Measurements from ENCODE around the gene HSPA1B. TPM values are rescaled to one million over a fixed set of nuclear protein-coding genes. Genes with fewer than 3 reads are reported as not detected.
"Not testable (repeated sequence)": the region's sequence is repeated elsewhere in the genome, so short reads cannot be mapped to it uniquely, and the experiment has no call there.

Gene HSPA1B
- total RNA-seq, 1 experiment from 2014 or later: 257 TPM

DNA sequence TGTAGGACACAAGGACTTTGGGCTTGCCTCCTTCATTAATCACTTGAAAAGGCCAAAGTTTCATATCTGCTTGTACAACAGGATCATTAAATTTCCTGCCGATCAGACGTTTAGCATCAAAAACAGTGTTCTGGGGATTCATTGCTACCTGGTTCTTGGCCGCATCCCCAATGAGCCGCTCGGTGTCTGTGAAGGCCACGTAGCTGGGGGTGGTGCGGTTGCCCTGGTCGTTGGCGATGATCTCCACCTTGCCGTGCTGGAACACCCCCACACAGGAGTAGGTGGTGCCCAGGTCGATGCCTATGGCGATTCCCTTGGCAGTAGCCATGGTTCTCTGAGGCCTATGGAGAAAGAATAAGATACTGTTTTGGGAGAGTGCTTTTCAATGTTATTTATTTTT is 15.9 kb upstream of the HSPA1B start:
- no peak for DNase-seq (ENCODE audit: low read depth in 1 of 2, low spot score in 2 of 2)
- Histone ChIP-seq H3K36me3 (no peaks in the 10 kb centered on the region), H3K4me3 (no peak overlapping the region), H3K9me3 (replicated peaks) (no peaks in the 10 kb centered on the region), H3K4me1 (replicated peaks) (peaks cover 16% of the 10 kb centered on the region), H3K27me3 (replicated peaks) (no peaks in the 10 kb centered on the region), H3K27ac (no peak overlapping the region)

DNA sequence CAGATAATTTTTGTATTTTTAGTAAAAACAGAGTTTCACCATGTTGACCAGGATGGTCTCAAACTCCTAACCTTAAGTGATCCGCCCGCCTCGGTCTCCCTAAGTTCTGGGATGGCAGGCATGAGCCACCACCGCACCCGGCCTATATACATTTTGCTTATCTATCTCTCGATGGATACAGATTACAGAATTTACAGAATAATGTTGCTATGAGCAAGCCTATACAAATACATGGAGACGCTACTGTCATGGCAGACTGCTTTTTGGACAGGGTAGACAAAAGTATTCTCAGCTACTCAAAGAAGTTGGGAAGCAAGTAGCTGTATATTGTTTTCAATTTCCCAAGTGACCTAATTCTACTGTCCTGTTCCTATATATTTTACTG is 14.1 kb upstream of the HSPA1B start:
- peaks cover under 1% of the 10 kb centered on the region for H3K36me3 ChIP-seq
- no peak overlapping the region for H3K27ac ChIP-seq
- no peak for DNase-seq (ENCODE audit: low read depth in 1 of 2, low spot score in 2 of 2)
- no peak overlapping the region for H3K4me3 ChIP-seq
- no peaks in the 10 kb centered on the region for H3K27me3 ChIP-seq (replicated peaks)
- H3K9me3 ChIP-seq (replicated peaks): no peaks in the 10 kb centered on the region
- peaks cover 23% of the 10 kb centered on the region for H3K4me1 ChIP-seq (replicated peaks)

DNA sequence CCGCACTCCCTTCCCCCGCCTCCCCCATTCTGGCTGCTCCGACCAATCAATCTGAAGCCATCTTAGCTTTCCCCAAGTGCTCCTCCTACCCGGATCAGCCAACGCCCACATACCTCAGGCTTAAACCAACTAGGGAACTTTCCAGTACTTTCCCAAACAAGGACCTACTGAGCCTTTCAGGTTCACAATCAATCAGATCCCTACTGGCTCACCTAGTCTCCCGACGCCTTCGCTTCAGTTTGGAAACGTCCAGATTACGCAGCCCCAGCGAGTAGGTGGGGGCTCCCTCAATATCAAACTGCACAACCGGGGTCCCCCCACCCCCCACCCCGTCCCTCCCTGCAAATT is 12.9 kb upstream of the HSPA1B start:
- Histone ChIP-seq H3K27ac (peak overlapping the region; percentile 89), H3K4me3 (peak overlapping the region; percentile 45), H3K4me1 (replicated peaks) (peaks cover 31% of the 10 kb centered on the region), H3K9me3 (replicated peaks) (no peaks in the 10 kb centered on the region), H3K27me3 (replicated peaks) (no peaks in the 10 kb centered on the region), H3K36me3 (peaks cover 9% of the 10 kb centered on the region)
- peak; percentile 81 to 96 for DNase-seq (ENCODE audit: low read depth in 1 of 2, low spot score in 2 of 2)

DNA sequence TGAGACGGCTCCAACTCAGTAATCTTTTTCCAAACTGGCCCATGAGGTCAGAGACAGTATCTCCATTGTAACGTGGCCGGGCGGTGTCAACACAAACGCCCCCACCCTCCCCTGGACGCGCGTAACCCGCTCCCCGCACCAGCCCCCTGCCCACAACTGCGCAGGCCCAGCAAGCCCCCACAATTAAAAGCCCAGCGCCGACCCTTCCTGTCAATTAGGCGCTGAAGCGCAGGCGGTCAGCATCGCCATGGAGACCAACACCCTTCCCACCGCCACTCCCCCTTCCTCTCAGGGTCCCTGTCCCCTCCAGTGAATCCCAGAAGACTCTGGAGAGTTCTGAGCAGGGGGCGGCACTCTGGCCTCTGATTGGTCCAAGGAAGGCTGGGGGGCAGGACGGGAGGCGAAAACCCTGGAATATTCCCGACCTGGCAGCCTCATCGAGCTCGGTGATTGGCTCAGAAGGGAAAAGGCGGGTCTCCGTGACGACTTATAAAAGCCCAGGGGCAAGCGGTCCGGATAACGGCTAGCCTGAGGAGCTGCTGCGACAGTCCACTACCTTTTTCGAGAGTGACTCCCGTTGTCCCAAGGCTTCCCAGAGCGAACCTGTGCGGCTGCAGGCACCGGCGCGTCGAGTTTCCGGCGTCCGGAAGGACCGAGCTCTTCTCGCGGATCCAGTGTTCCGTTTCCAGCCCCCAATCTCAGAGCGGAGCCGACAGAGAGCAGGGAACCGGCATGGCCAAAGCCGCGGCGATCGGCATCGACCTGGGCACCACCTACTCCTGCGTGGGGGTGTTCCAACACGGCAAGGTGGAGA is 12.3 kb upstream of the HSPA1B start, which contains the start of the genes HSPA1A and HSPA1L:
HSPA1A (plus strand) TSS at position 519 of the 814 bp plus-strand sequence; CDS start at position 733, 214 bp downstream.
HSPA1L (minus strand) TSS at position 259 of the 814 bp plus-strand sequence. CDS start 3,311 bp downstream, outside the sequence.
- H3K27ac ChIP-seq: peak within 1 kb of the TSS; percentile 89
- peak; percentile 90 to 96 for DNase-seq (ENCODE audit: low read depth in 1 of 2, low spot score in 2 of 2)
- peak within 1 kb of the TSS; percentile 45 for H3K4me3 ChIP-seq
- peaks cover 13% of the 10 kb centered on the region for H3K36me3 ChIP-seq
- H3K27me3 ChIP-seq (replicated peaks): no peaks in the 10 kb centered on the region
- H3K4me1 ChIP-seq (replicated peaks): peaks cover 31% of the 10 kb centered on the region
- no peaks in the 10 kb centered on the region for H3K9me3 ChIP-seq (replicated peaks)

DNA sequence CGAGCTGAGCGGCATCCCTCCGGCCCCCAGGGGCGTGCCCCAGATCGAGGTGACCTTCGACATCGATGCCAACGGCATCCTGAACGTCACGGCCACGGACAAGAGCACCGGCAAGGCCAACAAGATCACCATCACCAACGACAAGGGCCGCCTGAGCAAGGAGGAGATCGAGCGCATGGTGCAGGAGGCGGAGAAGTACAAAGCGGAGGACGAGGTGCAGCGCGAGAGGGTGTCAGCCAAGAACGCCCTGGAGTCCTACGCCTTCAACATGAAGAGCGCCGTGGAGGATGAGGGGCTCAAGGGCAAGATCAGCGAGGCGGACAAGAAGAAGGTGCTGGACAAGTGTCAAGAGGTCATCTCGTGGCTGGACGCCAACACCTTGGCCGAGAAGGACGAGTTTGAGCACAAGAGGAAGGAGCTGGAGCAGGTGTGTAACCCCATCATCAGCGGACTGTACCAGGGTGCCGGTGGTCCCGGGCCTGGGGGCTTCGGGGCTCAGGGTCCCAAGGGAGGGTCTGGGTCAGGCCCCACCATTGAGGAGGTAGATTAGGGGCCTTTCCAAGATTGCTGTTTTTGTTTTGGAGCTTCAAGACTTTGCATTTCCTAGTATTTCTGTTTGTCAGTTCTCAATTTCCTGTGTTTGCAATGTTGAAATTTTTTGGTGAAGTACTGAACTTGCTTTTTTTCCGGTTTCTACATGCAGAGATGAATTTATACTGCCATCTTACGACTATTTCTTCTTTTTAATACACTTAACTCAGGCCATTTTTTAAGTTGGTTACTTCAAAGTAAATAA is 10.2 kb upstream of the HSPA1B start:
- not testable (repeated sequence) for H3K27me3 ChIP-seq (replicated peaks); DNase-seq (ENCODE audit: low read depth in 1 of 2, low spot score in 2 of 2); H3K9me3 ChIP-seq (replicated peaks); H3K27ac ChIP-seq
- Histone ChIP-seq H3K36me3 (peaks cover 13% of the 10 kb centered on the region), H3K4me3 (peak overlapping the region; percentile 6; the same call in 1 of the 2 replicates), H3K4me1 (replicated peaks) (peaks cover 42% of the 10 kb centered on the region)

DNA sequence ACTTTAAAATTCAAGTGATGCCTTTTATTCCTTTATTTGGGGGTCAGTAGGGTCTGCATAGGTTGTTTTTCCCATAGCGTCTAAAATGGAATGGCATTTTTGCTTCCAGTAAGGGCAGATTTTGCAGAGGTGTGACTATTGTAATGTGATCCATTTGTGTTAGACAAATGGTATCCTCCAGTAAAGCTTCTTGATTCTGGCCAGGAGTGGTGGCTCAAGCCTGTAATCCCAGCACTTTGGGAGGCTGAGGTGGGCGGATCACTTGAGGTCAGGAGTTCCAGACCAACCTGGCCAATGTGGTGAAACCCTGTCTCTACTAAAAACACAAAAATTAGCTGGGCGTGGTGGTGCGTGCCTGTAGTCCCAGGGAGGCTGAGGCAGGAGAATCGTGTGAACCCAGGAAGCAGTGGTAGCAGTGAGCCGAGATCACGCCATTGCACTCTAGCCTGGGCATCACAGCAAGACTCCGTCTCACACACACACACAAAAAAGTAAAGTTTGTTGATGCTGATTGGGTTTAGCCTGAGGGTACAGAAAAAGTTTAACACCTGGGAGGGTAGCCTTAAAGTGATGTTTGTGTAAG is 9.5 kb upstream of the HSPA1B start:
- not testable (repeated sequence) for DNase-seq (ENCODE audit: low read depth in 1 of 2, low spot score in 2 of 2); H3K9me3 ChIP-seq (replicated peaks); H3K27me3 ChIP-seq (replicated peaks); H3K27ac ChIP-seq
- H3K36me3 ChIP-seq: peaks cover 13% of the 10 kb centered on the region
- H3K4me1 ChIP-seq (replicated peaks): peaks cover 49% of the 10 kb centered on the region
- H3K4me3 ChIP-seq: peak overlapping the region; percentile 6; the same call in 1 of the 2 replicates

DNA sequence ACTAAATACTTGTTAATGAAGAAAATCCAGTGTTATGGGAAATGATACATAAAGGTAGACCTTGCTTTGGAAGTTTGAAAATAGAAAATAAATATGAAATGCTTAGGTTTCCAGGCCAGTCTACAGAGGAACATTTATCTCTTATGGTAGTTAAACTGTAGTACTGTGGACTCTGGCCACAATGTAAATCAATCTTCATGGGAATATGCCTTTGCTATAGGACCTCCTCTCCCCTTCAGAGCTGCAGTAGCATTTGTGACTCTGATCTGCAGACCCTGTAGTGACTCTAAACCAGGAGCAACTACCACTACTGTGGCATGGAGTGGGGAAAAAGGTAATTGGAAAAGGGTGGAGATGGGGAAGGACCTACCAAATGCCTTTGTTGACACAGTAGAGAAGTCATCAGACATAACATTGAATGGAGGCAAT is 7.7 kb upstream of the HSPA1B start:
- Histone ChIP-seq H3K4me1 (replicated peaks) (peaks cover 42% of the 10 kb centered on the region), H3K36me3 (peaks cover 13% of the 10 kb centered on the region), H3K4me3 (no peak overlapping the region), H3K27ac (no peak overlapping the region), H3K27me3 (replicated peaks) (no peaks in the 10 kb centered on the region), H3K9me3 (replicated peaks) (no peaks in the 10 kb centered on the region)
- no peak for DNase-seq (ENCODE audit: low read depth in 1 of 2, low spot score in 2 of 2)

DNA sequence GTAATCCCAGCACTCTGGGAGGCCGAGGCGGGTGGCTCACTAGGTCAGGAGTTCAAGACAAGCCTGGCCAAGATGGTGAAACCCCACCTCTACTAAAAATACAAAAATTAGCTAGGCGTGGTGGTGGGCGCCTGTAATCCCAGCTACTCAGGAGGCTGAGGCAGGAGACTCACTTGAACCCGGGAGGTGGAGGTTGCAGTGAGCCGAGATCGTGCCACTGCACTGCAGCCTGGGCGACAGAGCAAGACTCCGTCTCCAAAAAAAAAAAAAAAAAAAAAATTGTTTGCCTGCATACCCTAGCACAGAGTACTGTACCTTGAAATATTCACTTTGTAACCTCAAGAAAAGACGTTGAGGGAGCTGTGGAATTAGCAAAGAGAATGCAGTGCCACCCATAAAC is 7.1 kb upstream of the HSPA1B start:
- not testable (repeated sequence) for H3K4me3 ChIP-seq; DNase-seq (ENCODE audit: low read depth in 1 of 2, low spot score in 2 of 2); H3K27ac ChIP-seq; H3K27me3 ChIP-seq (replicated peaks); H3K9me3 ChIP-seq (replicated peaks)
- Histone ChIP-seq H3K36me3 (peaks cover 13% of the 10 kb centered on the region), H3K4me1 (replicated peaks) (peaks cover 42% of the 10 kb centered on the region)

DNA sequence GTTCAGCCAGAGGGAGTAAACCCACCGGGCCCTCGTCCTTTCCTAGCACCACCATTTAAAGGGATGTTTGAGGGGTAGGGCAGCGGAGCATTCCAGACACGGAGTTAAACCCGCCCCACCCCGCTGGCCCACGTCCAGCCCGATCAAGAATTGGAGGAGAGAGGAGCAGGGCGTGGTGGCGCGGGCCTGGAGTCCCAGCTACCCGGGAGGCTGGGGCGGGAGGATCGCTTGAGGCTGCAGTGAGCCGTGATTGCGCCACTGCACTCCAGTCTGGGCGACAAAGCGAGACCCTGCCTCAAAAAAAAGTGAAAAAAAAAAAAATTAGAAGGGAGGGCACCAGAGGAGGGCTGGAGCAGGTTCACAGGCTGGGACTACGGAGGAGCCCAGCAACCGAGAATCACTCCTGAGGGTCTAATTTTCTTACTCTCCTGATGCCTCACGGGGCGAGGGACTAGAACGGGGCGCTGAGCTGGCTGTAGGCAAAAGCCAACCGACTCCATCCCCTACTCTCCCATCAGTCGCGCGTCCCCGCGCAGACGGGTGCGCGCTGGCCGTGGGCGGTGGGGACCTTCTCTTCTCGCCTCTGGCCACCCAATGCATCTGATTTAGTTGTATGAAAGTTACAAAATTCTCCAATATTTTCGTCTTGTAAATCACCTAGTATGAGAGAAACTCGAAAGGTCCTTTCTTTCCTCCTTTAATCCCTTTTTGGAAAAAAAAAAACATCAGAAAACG is 6.1 kb upstream of the HSPA1B start:
- Histone ChIP-seq H3K4me1 (replicated peaks) (peaks cover 45% of the 10 kb centered on the region), H3K4me3 (peak overlapping the region; percentile 42), H3K27ac (peak overlapping the region; percentile 85), H3K36me3 (peaks cover 13% of the 10 kb centered on the region), H3K27me3 (replicated peaks) (no peaks in the 10 kb centered on the region), H3K9me3 (replicated peaks) (no peaks in the 10 kb centered on the region)
- DNase-seq (ENCODE audit: low read depth in 1 of 2, low spot score in 2 of 2): peak; percentile 58 to 80

DNA sequence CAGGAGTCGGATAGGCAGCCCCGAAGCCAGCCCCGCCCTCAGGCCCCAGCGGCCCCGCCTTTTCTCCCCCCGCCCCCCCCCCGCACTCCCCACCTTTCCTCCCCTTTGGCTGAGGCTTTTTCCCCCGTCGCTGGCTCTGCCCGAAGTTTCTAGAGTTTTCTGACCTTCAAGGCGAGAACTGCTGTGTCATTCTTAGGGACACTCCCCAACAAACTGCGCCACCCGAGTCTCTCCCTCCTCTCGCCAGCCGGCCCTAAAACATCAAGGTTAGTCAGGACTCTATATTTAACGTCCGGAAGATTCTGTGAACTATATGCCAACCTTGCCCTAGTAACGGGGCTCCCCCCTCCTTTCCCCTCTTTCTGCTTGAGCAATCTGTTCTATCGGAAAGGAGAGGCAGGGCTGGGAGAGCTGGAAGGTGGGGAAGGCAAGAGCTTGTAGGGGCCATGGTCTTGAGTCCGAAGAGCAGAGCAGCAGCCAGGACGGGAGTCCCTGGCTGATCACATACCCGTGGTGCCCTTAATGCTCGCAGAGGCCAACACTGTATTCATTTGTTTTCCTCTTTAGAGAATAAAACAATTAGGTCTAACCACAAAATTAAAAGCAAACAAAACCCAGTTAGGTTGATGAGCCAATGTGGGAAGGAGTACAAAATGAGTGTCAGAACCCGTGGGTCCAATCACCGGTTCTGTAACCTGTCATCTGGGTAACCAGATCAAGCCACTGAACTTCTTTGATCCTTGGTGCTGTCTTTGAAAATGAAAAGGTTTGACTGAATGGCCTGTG is 5.3 kb upstream of the HSPA1B start:
- peak; percentile 80 to 87 for DNase-seq (ENCODE audit: low read depth in 1 of 2, low spot score in 2 of 2)
- peaks cover 49% of the 10 kb centered on the region for H3K4me1 ChIP-seq (replicated peaks)
- peaks cover 13% of the 10 kb centered on the region for H3K36me3 ChIP-seq
- H3K27me3 ChIP-seq (replicated peaks): no peaks in the 10 kb centered on the region
- H3K9me3 ChIP-seq (replicated peaks): no peaks in the 10 kb centered on the region
- peak overlapping the region; percentile 42 for H3K4me3 ChIP-seq
- peak overlapping the region; percentile 85 for H3K27ac ChIP-seq

DNA sequence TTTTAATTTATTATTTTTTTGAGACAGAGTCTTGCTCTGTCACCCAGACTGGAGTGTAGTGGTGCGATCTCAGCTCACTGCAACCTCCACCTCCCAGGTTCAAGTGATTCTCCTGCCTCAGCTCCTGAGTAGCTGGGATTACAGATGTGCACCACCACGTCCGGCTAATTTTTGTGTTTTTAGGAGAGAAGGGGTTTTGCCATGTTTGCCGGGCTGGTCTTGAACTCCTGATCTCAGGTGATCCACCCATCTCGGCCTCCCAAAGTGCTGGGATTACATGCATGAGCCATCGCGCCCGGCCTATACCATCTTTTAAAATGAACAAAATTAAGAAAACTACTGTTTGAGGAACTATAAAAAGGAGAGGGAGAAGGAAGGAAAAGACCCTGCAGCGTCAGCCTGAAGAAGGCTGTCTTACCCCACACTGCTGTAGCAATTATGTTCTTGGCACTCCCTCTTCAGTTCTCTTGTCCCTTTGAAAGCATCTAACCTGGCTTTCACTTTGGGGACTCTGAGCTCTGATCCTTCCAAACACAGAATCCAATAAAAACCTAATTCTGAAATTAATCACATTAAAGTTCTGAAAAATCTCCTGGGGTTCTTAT is 3.8 kb upstream of the HSPA1B start:
- not testable (repeated sequence) for H3K4me3 ChIP-seq; H3K27ac ChIP-seq; DNase-seq (ENCODE audit: low read depth in 1 of 2, low spot score in 2 of 2); H3K9me3 ChIP-seq (replicated peaks); H3K27me3 ChIP-seq (replicated peaks)
- Histone ChIP-seq H3K36me3 (peaks cover 10% of the 10 kb centered on the region), H3K4me1 (replicated peaks) (peaks cover 37% of the 10 kb centered on the region)

DNA sequence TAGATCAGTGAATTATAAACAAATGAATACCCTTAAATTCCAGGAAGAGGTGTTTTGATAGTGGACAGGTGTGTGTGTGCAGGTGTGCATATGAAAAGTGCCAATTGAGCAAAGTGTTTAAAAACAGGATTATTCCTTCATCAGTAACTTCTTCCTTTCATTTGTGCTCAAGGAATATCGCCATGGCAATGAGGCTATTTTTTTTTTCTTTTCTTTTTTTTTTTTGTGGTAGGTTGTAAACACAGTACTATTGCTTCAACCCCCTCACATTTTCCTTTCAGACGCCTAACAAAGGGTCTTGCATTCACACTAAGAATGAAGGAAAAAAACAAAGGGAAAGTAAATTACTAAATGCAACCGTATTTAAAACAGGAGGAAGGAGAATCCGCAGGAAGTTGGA is 2.0 kb upstream of the HSPA1B start:
- no peak overlapping the region for H3K4me3 ChIP-seq
- no peak overlapping the region for H3K27ac ChIP-seq
- no peaks in the 10 kb centered on the region for H3K9me3 ChIP-seq (replicated peaks)
- H3K27me3 ChIP-seq (replicated peaks): no peaks in the 10 kb centered on the region
- peaks cover 4% of the 10 kb centered on the region for H3K36me3 ChIP-seq
- DNase-seq (ENCODE audit: low read depth in 1 of 2, low spot score in 2 of 2): no peak
- H3K4me1 ChIP-seq (replicated peaks): peaks cover 31% of the 10 kb centered on the region
